HG03175 (cell line): ENCODE results near the gene TMEM135.
"Not testable (repeated sequence)": the region's sequence is repeated elsewhere in the genome, so short reads cannot be mapped to it uniquely, and the experiment has no call there.

Experiments used
- ATAC-seq: cut with Tn5 transposase; IDR thresholded peaks from one replicate; pipeline ENCODE4 v1.9.1; 2021; ENCODE audit warnings: mild to moderate bottlenecking, moderate library complexity; ENCODE audit not compliant: unreplicated experiment

Gene TMEM135

GRCh38 chr11:87188921-87189320 lies 151.2 kb downstream of the TMEM135 start:
- ATAC-seq: not testable (repeated sequence)

GRCh38 chr11:87190071-87190470 lies 152.3 kb downstream of the TMEM135 start:
- no peak for ATAC-seq

- ATAC-seq: no peak
Measured at GRCh38 chr11:87193756-87194470, 156.2 kb downstream of the TMEM135 start.

GRCh38 chr11:87194985-87195820 lies 157.5 kb downstream of the TMEM135 start:
- ATAC-seq: no peak

- no peak for ATAC-seq
Measured at GRCh38 chr11:87198266-87198881, 160.6 kb downstream of the TMEM135 start.

GRCh38 chr11:87201376-87201775 lies 163.6 kb downstream of the TMEM135 start:
- no peak for ATAC-seq

- peak; percentile 68 for ATAC-seq
Measured at GRCh38 chr11:87203907-87204602, 166.3 kb downstream of the TMEM135 start.

GRCh38 chr11:87212891-87213290 lies 175.2 kb downstream of the TMEM135 start:
- no peak for ATAC-seq

- peak; percentile 77 for ATAC-seq
Measured at GRCh38 chr11:87213444-87213843, 175.7 kb downstream of the TMEM135 start.

- no peak for ATAC-seq
Measured at GRCh38 chr11:87215236-87215635, 177.5 kb downstream of the TMEM135 start.

- ATAC-seq: no peak
Measured at GRCh38 chr11:87219266-87219665, 181.5 kb downstream of the TMEM135 start.

- ATAC-seq: no peak
Measured at GRCh38 chr11:87223816-87224215, 186.1 kb downstream of the TMEM135 start.

- no peak for ATAC-seq
Measured at GRCh38 chr11:87224486-87224885, 186.8 kb downstream of the TMEM135 start.

- no peak for ATAC-seq
Measured at GRCh38 chr11:87228820-87229219, 191.1 kb downstream of the TMEM135 start.

GRCh38 chr11:87230995-87231394 lies 193.3 kb downstream of the TMEM135 start:
- ATAC-seq: no peak

GRCh38 chr11:87232320-87232719 lies 194.6 kb downstream of the TMEM135 start:
- no peak for ATAC-seq

GRCh38 chr11:87235366-87235765 lies 197.6 kb downstream of the TMEM135 start:
- ATAC-seq: no peak

- ATAC-seq: no peak
Measured at GRCh38 chr11:87236368-87236767, 198.6 kb downstream of the TMEM135 start.

- ATAC-seq: no peak
Measured at GRCh38 chr11:87239001-87239400, 201.3 kb downstream of the TMEM135 start.

- ATAC-seq: no peak
Measured at GRCh38 chr11:87239531-87239930, 201.8 kb downstream of the TMEM135 start.

GRCh38 chr11:87251560-87251959 lies 213.8 kb downstream of the TMEM135 start:
- no peak for ATAC-seq
